Neural cell (in vitro differentiated cells): ENCODE measurements around the gene RSRC1.

Source experiments
- EZH2 ChIP-seq: fragments of 200-600, 300-800 bp; shearing (Covaris generic), sonication (generic); IDR thresholded peaks from 2 replicates; pipeline ENCODE4 v1.6.1; 2014; ENCODE audit warnings: antibody characterized with exemption, low read length, borderline replicate concordance, mild to moderate bottlenecking; ENCODE audit not compliant: insufficient read depth, poor library complexity, severe bottlenecking
- RAD21 ChIP-seq: fragments of 450-650 bp; conservative IDR thresholded peaks from 2 replicates; pipeline ENCODE4 v1.6.1; 2014; ENCODE audit warnings: antibody characterized with exemption, mild to moderate bottlenecking, moderate library complexity
- TAF1 ChIP-seq: IDR thresholded peaks from 2 replicates; pipeline ENCODE4 v1.6.1; 2012; ENCODE audit warnings: low read depth
- TF ChIP-seq, protein P1 (sequence below): fragments of 450-650 bp; IDR thresholded peaks from 2 replicates; pipeline ENCODE4 v1.5.1; 2014; ENCODE audit warnings: antibody characterized with exemption, mild to moderate bottlenecking, moderate library complexity; ENCODE audit not compliant: poor library complexity, severe bottlenecking

- TF ChIP-seq, protein P1, sequence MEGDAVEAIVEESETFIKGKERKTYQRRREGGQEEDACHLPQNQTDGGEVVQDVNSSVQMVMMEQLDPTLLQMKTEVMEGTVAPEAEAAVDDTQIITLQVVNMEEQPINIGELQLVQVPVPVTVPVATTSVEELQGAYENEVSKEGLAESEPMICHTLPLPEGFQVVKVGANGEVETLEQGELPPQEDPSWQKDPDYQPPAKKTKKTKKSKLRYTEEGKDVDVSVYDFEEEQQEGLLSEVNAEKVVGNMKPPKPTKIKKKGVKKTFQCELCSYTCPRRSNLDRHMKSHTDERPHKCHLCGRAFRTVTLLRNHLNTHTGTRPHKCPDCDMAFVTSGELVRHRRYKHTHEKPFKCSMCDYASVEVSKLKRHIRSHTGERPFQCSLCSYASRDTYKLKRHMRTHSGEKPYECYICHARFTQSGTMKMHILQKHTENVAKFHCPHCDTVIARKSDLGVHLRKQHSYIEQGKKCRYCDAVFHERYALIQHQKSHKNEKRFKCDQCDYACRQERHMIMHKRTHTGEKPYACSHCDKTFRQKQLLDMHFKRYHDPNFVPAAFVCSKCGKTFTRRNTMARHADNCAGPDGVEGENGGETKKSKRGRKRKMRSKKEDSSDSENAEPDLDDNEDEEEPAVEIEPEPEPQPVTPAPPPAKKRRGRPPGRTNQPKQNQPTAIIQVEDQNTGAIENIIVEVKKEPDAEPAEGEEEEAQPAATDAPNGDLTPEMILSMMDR = no peak
- TF ChIP-seq EZH2 (no peak), TAF1 (no peak), RAD21 (no peak)
Measured at GRCh38 chr3:158505117-158505516, 395.2 kb downstream of the RSRC1 start.
